Glutamatergic neuron (in vitro differentiated cells): ENCODE data around the gene KCNK13. TPM values are rescaled to one million over a fixed set of nuclear protein-coding genes. Genes with fewer than 3 reads are reported as not detected.

Experiments used
- DNase-seq: peaks from one replicate; pipeline ENCODE4 v3.0.0; 2022
- H3K27ac Mint-ChIP-seq: one replicate; pipeline ENCODE4 v1.8.0; 2020; ENCODE audit warnings: mild to moderate bottlenecking, mixed read lengths, inconsistent platforms; ENCODE audit not compliant: unreplicated experiment
- H3K27me3 Mint-ChIP-seq: one replicate; pipeline ENCODE4 v1.8.0; 2020; ENCODE audit warnings: mild to moderate bottlenecking, moderate library complexity, mixed read lengths, inconsistent platforms; ENCODE audit not compliant: unreplicated experiment
- H3K36me3 Mint-ChIP-seq: one replicate; pipeline ENCODE4 v1.8.0; 2020; ENCODE audit warnings: mild to moderate bottlenecking, mixed read lengths, inconsistent platforms; ENCODE audit not compliant: unreplicated experiment
- H3K4me1 Mint-ChIP-seq: one replicate; pipeline ENCODE4 v1.8.0; 2020; ENCODE audit warnings: mild to moderate bottlenecking, low read depth, mixed read lengths, inconsistent platforms; ENCODE audit not compliant: unreplicated experiment
- H3K4me3 Mint-ChIP-seq: one replicate; pipeline ENCODE4 v1.8.0; 2020; ENCODE audit warnings: mild to moderate bottlenecking, mixed read lengths, inconsistent platforms; ENCODE audit not compliant: unreplicated experiment
- H3K9me3 Mint-ChIP-seq: one replicate; pipeline ENCODE4 v1.8.0; 2020; ENCODE audit warnings: mild to moderate bottlenecking, moderate library complexity, mixed read lengths, inconsistent platforms; ENCODE audit not compliant: unreplicated experiment
- total RNA-seq: library from RNA; stranded (reverse); fragmentation: NEBNext Ultra II Directional; extraction: Animal tissue kit (Norgen Biotek cat#: 25700); gene quantifications from one replicate; pipeline ENCODE4 v1.2.1, GENCODE V29; 2021; ENCODE audit not compliant: unreplicated experiment
- TF ChIP-seq, protein P1 (sequence below): fragments of 200-600 bp; sonication (generic); IDR thresholded peaks from one replicate; pipeline ENCODE4 v1.5.0; 2021; ENCODE audit not compliant: partially characterized antibody, unreplicated experiment

Gene KCNK13
- total RNA-seq, 1 donor from 2014 or later: not detected

DNA sequence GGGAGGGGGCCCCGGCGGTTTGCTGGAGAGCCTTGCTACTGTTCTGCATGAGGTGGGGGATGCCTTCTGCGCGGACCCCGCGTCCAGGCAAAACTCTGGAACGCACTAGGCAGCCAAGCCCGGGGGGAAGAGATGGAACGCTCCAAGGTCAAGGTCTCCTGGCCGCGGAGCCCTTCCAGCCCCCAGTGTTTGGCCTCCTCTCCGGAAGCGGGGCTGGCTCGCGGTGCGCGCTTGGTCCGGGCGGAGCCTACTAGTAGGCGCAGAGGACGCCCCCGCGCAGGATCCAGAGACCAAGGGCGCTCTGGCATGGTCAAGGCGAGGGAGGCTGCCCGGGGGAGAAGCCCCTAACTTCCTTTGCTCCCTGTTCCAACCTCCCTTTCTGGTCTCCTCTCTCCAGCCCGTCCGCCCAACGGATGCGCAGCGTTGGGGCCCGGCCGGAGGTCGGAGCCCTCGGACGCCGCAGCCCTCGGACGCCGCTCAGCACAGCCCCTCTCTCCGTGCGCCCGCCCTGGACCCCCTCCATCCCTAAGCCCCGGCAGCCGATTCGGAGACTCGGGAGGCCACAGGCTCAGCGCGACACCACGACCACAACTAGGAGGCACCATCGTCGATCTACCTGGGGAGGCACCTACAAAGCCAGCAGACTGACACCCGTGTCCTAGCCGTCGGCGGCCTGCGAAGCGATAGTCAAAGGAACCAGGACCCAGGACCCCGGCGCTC lies 669 bp upstream of the KCNK13 start:
- Mint-ChIP-seq H3K4me3 (no peak overlapping the region), H3K27ac (no peak overlapping the region), H3K27me3 (peaks cover 23% of the 10 kb centered on the region)

DNA sequence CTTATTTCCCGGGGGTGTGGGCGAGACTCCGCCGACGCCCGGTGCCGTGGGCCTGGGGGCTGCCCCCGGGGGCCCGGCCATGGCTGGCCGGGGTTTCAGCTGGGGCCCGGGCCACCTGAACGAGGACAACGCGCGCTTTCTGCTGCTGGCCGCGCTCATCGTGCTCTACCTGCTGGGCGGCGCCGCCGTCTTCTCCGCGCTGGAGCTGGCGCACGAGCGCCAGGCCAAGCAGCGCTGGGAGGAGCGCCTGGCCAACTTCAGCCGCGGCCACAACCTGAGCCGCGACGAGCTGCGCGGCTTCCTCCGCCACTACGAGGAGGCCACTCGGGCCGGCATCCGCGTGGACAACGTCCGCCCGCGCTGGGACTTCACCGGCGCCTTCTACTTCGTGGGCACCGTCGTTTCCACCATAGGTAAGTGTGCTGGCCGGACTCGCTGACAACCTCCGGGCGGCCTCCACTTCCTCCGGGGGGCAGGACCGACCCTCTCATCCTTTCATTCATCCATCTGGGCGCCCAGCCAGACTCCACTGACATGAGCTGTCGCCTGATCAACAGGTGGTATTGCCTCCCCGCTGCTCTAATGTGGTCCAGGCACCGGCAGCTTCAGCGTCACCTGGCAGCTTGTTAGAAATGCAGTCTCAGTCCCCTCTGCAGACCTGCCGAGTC lies 467 bp downstream of the KCNK13 start:
- Mint-ChIP-seq H3K4me1 (peaks cover 4% of the 10 kb centered on the region), H3K9me3 (no peaks in the 10 kb centered on the region), H3K4me3 (peak overlapping the region; percentile 88), H3K36me3 (peaks cover 16% of the 10 kb centered on the region), H3K27me3 (peaks cover 23% of the 10 kb centered on the region), H3K27ac (no peak overlapping the region)
- TF ChIP-seq, protein P1, sequence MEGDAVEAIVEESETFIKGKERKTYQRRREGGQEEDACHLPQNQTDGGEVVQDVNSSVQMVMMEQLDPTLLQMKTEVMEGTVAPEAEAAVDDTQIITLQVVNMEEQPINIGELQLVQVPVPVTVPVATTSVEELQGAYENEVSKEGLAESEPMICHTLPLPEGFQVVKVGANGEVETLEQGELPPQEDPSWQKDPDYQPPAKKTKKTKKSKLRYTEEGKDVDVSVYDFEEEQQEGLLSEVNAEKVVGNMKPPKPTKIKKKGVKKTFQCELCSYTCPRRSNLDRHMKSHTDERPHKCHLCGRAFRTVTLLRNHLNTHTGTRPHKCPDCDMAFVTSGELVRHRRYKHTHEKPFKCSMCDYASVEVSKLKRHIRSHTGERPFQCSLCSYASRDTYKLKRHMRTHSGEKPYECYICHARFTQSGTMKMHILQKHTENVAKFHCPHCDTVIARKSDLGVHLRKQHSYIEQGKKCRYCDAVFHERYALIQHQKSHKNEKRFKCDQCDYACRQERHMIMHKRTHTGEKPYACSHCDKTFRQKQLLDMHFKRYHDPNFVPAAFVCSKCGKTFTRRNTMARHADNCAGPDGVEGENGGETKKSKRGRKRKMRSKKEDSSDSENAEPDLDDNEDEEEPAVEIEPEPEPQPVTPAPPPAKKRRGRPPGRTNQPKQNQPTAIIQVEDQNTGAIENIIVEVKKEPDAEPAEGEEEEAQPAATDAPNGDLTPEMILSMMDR: no peak
- peak; percentile 25 for DNase-seq

More for the DNA sequence above, 669 bp upstream of the KCNK13 start:
- TF ChIP-seq, protein P1: no peak
- DNase-seq: peak; percentile 27
- Mint-ChIP-seq H3K4me1 (peaks cover 4% of the 10 kb centered on the region), H3K9me3 (no peaks in the 10 kb centered on the region), H3K36me3 (peaks cover 16% of the 10 kb centered on the region)

DNA sequence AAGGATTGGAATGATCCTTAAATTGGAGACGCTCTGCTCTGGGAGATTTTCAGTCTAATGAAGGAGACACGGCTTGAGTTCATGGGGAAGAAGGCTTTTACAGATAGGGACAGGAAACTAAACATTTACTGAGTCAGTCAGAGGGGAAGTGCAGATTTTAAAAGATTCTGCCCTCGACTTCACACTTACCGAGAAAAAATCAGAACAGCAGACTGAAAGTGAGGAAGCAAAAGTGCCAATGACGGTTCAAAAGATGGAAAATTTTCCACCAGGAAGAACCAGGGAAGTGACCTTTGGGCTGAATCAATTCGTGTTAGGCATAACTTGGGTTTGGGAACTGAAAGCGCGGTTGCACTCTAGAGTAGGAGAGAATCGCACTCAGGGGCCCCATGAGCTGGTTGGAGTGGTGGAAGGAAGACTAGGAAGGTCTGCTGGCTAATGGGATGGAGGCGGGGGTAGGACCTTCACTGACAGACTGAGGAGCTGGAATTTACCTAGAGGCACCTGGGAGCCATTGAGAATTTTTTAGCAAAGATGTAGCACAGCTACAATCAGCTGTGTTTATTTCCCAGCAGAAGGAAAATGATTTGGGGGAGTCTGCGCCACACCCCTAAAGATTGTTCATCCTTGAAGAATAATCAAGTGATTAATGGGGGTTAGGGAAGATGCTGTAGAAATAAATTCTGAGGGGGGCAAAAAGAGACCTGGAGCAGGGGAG lies 1.2 kb downstream of the KCNK13 start:
- peak overlapping the region; percentile 88 for H3K4me3 Mint-ChIP-seq
- peaks cover 16% of the 10 kb centered on the region for H3K36me3 Mint-ChIP-seq
- TF ChIP-seq, protein P1: no peak
- DNase-seq: no peak
- peaks cover 4% of the 10 kb centered on the region for H3K4me1 Mint-ChIP-seq
- peaks cover 23% of the 10 kb centered on the region for H3K27me3 Mint-ChIP-seq
- H3K27ac Mint-ChIP-seq: no peak overlapping the region
- no peaks in the 10 kb centered on the region for H3K9me3 Mint-ChIP-seq

DNA sequence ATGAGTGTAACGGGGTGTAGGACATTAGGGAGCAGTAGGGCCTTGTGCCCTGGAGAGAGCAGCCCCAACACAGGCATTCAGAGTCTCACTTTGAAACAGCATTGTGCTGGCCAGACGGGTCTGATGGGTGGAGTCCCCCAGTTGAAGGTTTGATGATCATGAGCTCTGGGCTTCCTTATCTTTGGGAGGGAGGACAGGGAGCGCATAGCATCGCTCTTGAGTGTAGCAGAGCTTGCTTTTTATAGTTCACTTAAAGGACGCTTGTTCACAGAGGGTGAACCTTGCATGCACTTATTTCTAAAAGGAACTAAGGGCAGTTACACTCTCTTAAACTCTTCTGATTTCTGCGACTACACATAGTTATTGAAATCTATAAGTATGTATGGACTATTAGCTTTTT lies 10.6 kb downstream of the KCNK13 start:
- no peak overlapping the region for H3K27ac Mint-ChIP-seq
- H3K4me3 Mint-ChIP-seq: no peak overlapping the region
- H3K27me3 Mint-ChIP-seq: no peaks in the 10 kb centered on the region
- H3K9me3 Mint-ChIP-seq: no peaks in the 10 kb centered on the region
- no peak for DNase-seq
- no peaks in the 10 kb centered on the region for H3K36me3 Mint-ChIP-seq
- TF ChIP-seq, protein P1: no peak
- no peaks in the 10 kb centered on the region for H3K4me1 Mint-ChIP-seq
